ENCODE results near the gene TMEM151B.
A peak's percentile ranks its signal among the peaks of the same experiment; 100 is the strongest.

TMEM151B gene

GRCh38 chr6:44285552-44286284 lies 15.5 kb downstream of the TMEM151B start:
- no peak for DNase-seq

GRCh38 chr6:44286285-44286565 lies 16.0 kb downstream of the TMEM151B start:
- no peak for DNase-seq

GRCh38 chr6:44286747-44287146 lies 16.5 kb downstream of the TMEM151B start:
- no peak for DNase-seq

GRCh38 chr6:44289726-44290260 lies 19.5 kb downstream of the TMEM151B start:
- no peak for DNase-seq

- no peak for DNase-seq
Measured at GRCh38 chr6:44291841-44292240, 21.6 kb downstream of the TMEM151B start.

- DNase-seq: no peak
Measured at GRCh38 chr6:44292661-44293365, 22.6 kb downstream of the TMEM151B start.

GRCh38 chr6:44294832-44295791 lies 24.9 kb downstream of the TMEM151B start:
- no peak for DNase-seq

- DNase-seq: peak; percentile 40
Measured at GRCh38 chr6:44297063-44298038, 27.1 kb downstream of the TMEM151B start.

- no peak for DNase-seq
Measured at GRCh38 chr6:44298055-44298803, 28.0 kb downstream of the TMEM151B start.

- DNase-seq: no peak
Measured at GRCh38 chr6:44298864-44299263, 28.6 kb downstream of the TMEM151B start.

GRCh38 chr6:44300292-44300823 lies 30.1 kb downstream of the TMEM151B start:
- DNase-seq: no peak

- no peak for DNase-seq
Measured at GRCh38 chr6:44301106-44301505, 30.9 kb downstream of the TMEM151B start.

GRCh38 chr6:44301782-44302564 lies 31.7 kb downstream of the TMEM151B start:
- DNase-seq: no peak

- DNase-seq: no peak
Measured at GRCh38 chr6:44302856-44303255, 32.6 kb downstream of the TMEM151B start.

GRCh38 chr6:44303842-44304241 lies 33.6 kb downstream of the TMEM151B start:
- DNase-seq: no peak

- peak; percentile 28 for DNase-seq
Measured at GRCh38 chr6:44304282-44305199, 34.3 kb downstream of the TMEM151B start.

GRCh38 chr6:44305200-44305725 lies 35.0 kb downstream of the TMEM151B start:
- no peak for DNase-seq

GRCh38 chr6:44306710-44307109 lies 36.5 kb downstream of the TMEM151B start:
- no peak for DNase-seq

- no peak for DNase-seq
Measured at GRCh38 chr6:44307217-44307616, 37.0 kb downstream of the TMEM151B start.
